Spleen (tissue), 11 donors: ENCODE data around the gene PHACTR1. TPM values are rescaled to one million over a fixed set of nuclear protein-coding genes. Genes with fewer than 3 reads are reported as not detected.

Experiments used
- DNase-seq: peaks from one replicate; pipeline ENCODE4 v3.0.0-alpha.2; 2020
- H3K27ac ChIP-seq, 8 donors: fragments of 200-600 bp; sonication (generic) in 7 of 8; 1 replicate in 4 of 8; 2 replicates in 4 of 8; pipeline versions ENCODE4 v1.5.0 to v1.8.0; 2016 to 2021; ENCODE audit warnings: inconsistent platforms in 4 of 8, mild to moderate bottlenecking in 4 of 8, moderate library complexity in 1 of 8
- H3K27me3 ChIP-seq, 7 donors: fragments of 200-600 bp; sonication (generic) in 6 of 7; replicated peaks in 1 of 7; 1 replicate in 4 of 7; 2 replicates in 3 of 7; pipeline versions ENCODE4 v1.5.0 to v1.8.0; 2016 to 2021; ENCODE audit warnings: inconsistent platforms in 3 of 7, mild to moderate bottlenecking in 1 of 7
- H3K36me3 ChIP-seq, 6 donors: fragments of 200-600 bp; sonication (generic) in 5 of 6; 1 replicate in 4 of 6; 2 replicates in 2 of 6; pipeline versions ENCODE4 v1.5.0 to v1.8.0; 2016 to 2021; ENCODE audit warnings: inconsistent platforms in 2 of 6
- H3K4me1 ChIP-seq, 6 donors: fragments of 200-600 bp; sonication (generic) in 5 of 6; 1 replicate in 3 of 6; 2 replicates in 3 of 6; pipeline versions ENCODE4 v1.5.0 to v1.8.0; 2016 to 2021; ENCODE audit warnings: inconsistent platforms in 3 of 6
- H3K4me3 ChIP-seq, 8 donors: fragments of 200-600 bp; sonication (generic) in 7 of 8; 1 replicate in 4 of 8; 2 replicates in 4 of 8; pipeline versions ENCODE4 v1.5.0 to v1.8.0; 2016 to 2021; ENCODE audit warnings: inconsistent platforms in 4 of 8, mild to moderate bottlenecking in 4 of 8, moderate library complexity in 2 of 8
- H3K9me3 ChIP-seq, 8 donors: fragments of 200-600 bp; sonication (generic) in 7 of 8; 1 replicate in 4 of 8; 2 replicates in 4 of 8; pipeline versions ENCODE4 v1.5.0 to v1.8.0; 2016 to 2021; ENCODE audit warnings: inconsistent platforms in 4 of 8
- CTCF ChIP-seq, 11 experiments: fragments of 200-600 bp in 7 of 11; fragments of 450-650 bp in 4 of 11; sonication (generic) in 4 of 11; IDR thresholded peaks in 8 of 11; conservative IDR thresholded peaks in 3 of 11; 1 replicate in 7 of 11; 2 replicates in 4 of 11; pipeline versions ENCODE4 v1.4.0 to v1.8.0; 2016 to 2021; ENCODE audit warnings: antibody characterized with exemption in 11 of 11, inconsistent platforms in 4 of 11, mild to moderate bottlenecking in 1 of 11
- POLR2A ChIP-seq, 3 donors: fragments of 450-650 bp; IDR thresholded peaks; one replicate each; pipeline ENCODE4 v1.5.1; 2017; ENCODE audit warnings: antibody characterized with exemption in 3 of 3, mild to moderate bottlenecking in 1 of 3
- POLR2AphosphoS5 ChIP-seq, 3 donors: sonication (generic); formaldehyde crosslinking; IDR thresholded peaks; one replicate each; pipeline ENCODE4 v1.5.1; 2017; ENCODE audit warnings: antibody characterized with exemption in 3 of 3
- WGBS, 5 donors: extraction: QIAGEN DNeasy Blood & Tissue Kit in 3 of 5; methylation state at CpG; one replicate each; pipeline versions ENCODE4 v1.1.5 to v1.1.7; 2013 to 2018; 5-methylcytosine and 5-hydroxymethylcytosine counted together
- intact Hi-C: fragments of 100-400 bp; cut with DNase I; formaldehyde crosslinking; loops from one replicate; pipeline ENCODE4 v1.15.0; 2023; ENCODE audit warnings: low total_unique reads
- polyA plus RNA-seq, 3 donors: library from polyadenylated mRNA; stranded (reverse); fragments of 200-250 nt; gene quantifications; one replicate each; pipeline ENCODE4 v1.2.1, GENCODE V29; 2013
- total RNA-seq, 7 donors: library from RNA; depleted of rRNA in 3 of 7; stranded (reverse); fragments of >200 nt in 3 of 7; fragmentation: NEBNext Ultra II Directional in 4 of 7; extraction: Animal tissue kit (Norgen Biotek cat#: 25700) in 4 of 7; gene quantifications; one replicate each; pipeline versions ENCODE4 v1.1.0 to v1.2.1, GENCODE V29; 2016 to 2021
- donor health status: healthy with polysubstance abuse.
- donor health status: DM: no; HTN: no; CAD: no; lungs with moderate emphysema.
- donor health status: DM: no; HTN: no; CAD: no.
- donor health status: Bipolar disorder and iron deficiency.
- donor health status: healthy.
- donor health status: DM: no; HTN: no; CAD: no.
- donor health status: DM: yes; HTN: yes; CAD: no.

Gene PHACTR1
- total and polyA plus RNA-seq, 10 donors, result 8.5 to 45.3 (median 30.8) TPM

- TF ChIP-seq CTCF (IDR thresholded peaks at IDR 0.05 in 8 of 11, conservative IDR thresholded peaks at IDR 0.05 in 3 of 11) (no peak), POLR2AphosphoS5 (IDR thresholded peaks at IDR 0.05) (no peak), POLR2A (IDR thresholded peaks at IDR 0.05) (no peak)
- intact Hi-C loops, result no loop called here
These were observed 386.6 kb downstream of the PHACTR1 start for GRCh38 chr6:13103169-13103568.

GRCh38 chr6:13105139-13105538 is 388.6 kb downstream of the PHACTR1 start:
- Histone ChIP-seq H3K4me1 (no peaks in the 10 kb centered on the region), H3K27me3 (no peaks in the 10 kb centered on the region), H3K4me3 (no peak overlapping the region), H3K9me3 (peaks cover 0 to 3% (median under 1%) of the 10 kb centered on the region in 8 donors), H3K27ac (no peak overlapping the region), H3K36me3 (no peaks in the 10 kb centered on the region)
- TF ChIP-seq CTCF (IDR thresholded peaks at IDR 0.05 in 8 of 11, conservative IDR thresholded peaks at IDR 0.05 in 3 of 11), result no peak
- TF ChIP-seq POLR2AphosphoS5 (IDR thresholded peaks at IDR 0.05), result no peak
- no peak for TF ChIP-seq POLR2A (IDR thresholded peaks at IDR 0.05)
- intact Hi-C loops, result no loop called here
- DNase-seq, result no peak
- WGBS, 5 donors, result 89 to 96% (median 93%) methylated on average over 5 of the region's 5 CpGs

More at GRCh38 chr6:13103169-13103568, 386.6 kb downstream of the PHACTR1 start:
- H3K9me3 ChIP-seq, result no peaks in the 10 kb centered on the region
- no peaks in the 10 kb centered on the region for H3K36me3 ChIP-seq
- H3K4me1 ChIP-seq, result no peaks in the 10 kb centered on the region
- H3K27me3 ChIP-seq, result no peaks in the 10 kb centered on the region
- DNase-seq, result no peak
- no peak overlapping the region for H3K4me3 ChIP-seq
- H3K27ac ChIP-seq, result no peak overlapping the region

- DNase-seq, result no peak
- no peak for TF ChIP-seq POLR2AphosphoS5 (IDR thresholded peaks at IDR 0.05)
- TF ChIP-seq CTCF (IDR thresholded peaks at IDR 0.05 in 8 of 11, conservative IDR thresholded peaks at IDR 0.05 in 3 of 11), result no peak
- TF ChIP-seq POLR2A (IDR thresholded peaks at IDR 0.05), result no peak
- no peak overlapping the region for H3K4me3 ChIP-seq
- H3K27me3 ChIP-seq, result no peaks in the 10 kb centered on the region
- no peak overlapping the region for H3K27ac ChIP-seq
- H3K9me3 ChIP-seq, result peaks cover 0 to 14% (median 9%) of the 10 kb centered on the region in 8 donors
- intact Hi-C loops, result no loop called here
- peaks cover 0 to 4% (median 0%) of the 10 kb centered on the region in 6 donors for H3K4me1 ChIP-seq
- no peaks in the 10 kb centered on the region for H3K36me3 ChIP-seq
These were observed 396.4 kb downstream of the PHACTR1 start for GRCh38 chr6:13112921-13113320.

GRCh38 chr6:13113376-13113775 is 396.8 kb downstream of the PHACTR1 start:
- H3K27me3 ChIP-seq, result no peaks in the 10 kb centered on the region

More at GRCh38 chr6:13113376-13113775, 396.8 kb downstream of the PHACTR1 start:
- no peak overlapping the region for H3K27ac ChIP-seq
- no peak overlapping the region for H3K4me3 ChIP-seq
- TF ChIP-seq POLR2A (IDR thresholded peaks at IDR 0.05), result no peak
- no peak for TF ChIP-seq POLR2AphosphoS5 (IDR thresholded peaks at IDR 0.05)
- TF ChIP-seq CTCF (IDR thresholded peaks at IDR 0.05 in 8 of 11, conservative IDR thresholded peaks at IDR 0.05 in 3 of 11), result no peak
- H3K4me1 ChIP-seq, result peaks cover 0 to 4% (median 0%) of the 10 kb centered on the region in 6 donors
- no peak for DNase-seq
- intact Hi-C loops, result no loop called here
- no peaks in the 10 kb centered on the region for H3K36me3 ChIP-seq
- 89 to 97% (median 93%) methylated on average over 5 of the region's 5 CpGs for WGBS, 5 donors
- H3K9me3 ChIP-seq, result peaks cover 0 to 14% (median 9%) of the 10 kb centered on the region in 8 donors
